Gastrocnemius medialis (tissue), 4 donors: ENCODE measurements around the gene TRAK1.

Experiments
- POLR2A ChIP-seq, 2 donors: fragments of 450-650 bp; IDR thresholded peaks; one replicate each; pipeline ENCODE4 v1.6.1; 2017; ENCODE audit warnings: antibody characterized with exemption in 2 of 2, mild to moderate bottlenecking in 2 of 2, moderate library complexity in 2 of 2
- TF ChIP-seq, protein P1 (sequence below), 5 experiments: fragments of 450-650 bp in 3 of 5; fragments of 200-600 bp in 2 of 5; sonication (generic) in 2 of 5; IDR thresholded peaks in 4 of 5; conservative IDR thresholded peaks in 1 of 5; 1 replicate in 4 of 5; 2 replicates in 1 of 5; pipeline ENCODE4 v1.5.1; 2016 to 2019; ENCODE audit warnings: antibody characterized with exemption in 5 of 5, mild to moderate bottlenecking in 3 of 5, moderate library complexity in 3 of 5

DNA sequence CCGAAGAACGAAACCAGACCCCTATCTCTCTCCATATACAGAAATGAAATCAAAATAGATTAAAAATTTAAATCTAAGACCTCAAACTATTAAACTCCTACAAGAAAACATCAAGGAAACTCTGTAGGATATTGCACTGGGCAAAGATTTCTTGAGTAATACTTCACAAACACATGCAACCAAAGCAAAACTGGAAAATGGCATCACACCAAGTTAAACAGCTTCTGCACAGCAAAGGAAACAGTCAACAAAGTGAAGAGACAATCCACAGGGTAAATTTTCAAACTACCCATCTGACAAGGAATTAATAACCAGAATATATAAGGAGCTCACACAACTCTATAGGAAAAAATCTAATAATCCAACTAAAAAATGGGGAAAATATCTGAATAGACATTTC, 145.5 kb downstream of the TRAK1 start:
- TF ChIP-seq, protein P1, sequence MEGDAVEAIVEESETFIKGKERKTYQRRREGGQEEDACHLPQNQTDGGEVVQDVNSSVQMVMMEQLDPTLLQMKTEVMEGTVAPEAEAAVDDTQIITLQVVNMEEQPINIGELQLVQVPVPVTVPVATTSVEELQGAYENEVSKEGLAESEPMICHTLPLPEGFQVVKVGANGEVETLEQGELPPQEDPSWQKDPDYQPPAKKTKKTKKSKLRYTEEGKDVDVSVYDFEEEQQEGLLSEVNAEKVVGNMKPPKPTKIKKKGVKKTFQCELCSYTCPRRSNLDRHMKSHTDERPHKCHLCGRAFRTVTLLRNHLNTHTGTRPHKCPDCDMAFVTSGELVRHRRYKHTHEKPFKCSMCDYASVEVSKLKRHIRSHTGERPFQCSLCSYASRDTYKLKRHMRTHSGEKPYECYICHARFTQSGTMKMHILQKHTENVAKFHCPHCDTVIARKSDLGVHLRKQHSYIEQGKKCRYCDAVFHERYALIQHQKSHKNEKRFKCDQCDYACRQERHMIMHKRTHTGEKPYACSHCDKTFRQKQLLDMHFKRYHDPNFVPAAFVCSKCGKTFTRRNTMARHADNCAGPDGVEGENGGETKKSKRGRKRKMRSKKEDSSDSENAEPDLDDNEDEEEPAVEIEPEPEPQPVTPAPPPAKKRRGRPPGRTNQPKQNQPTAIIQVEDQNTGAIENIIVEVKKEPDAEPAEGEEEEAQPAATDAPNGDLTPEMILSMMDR (IDR thresholded peaks at IDR 0.05 in 4 of 5, conservative IDR thresholded peaks at IDR 0.05 in 1 of 5) = no peak
- no peak for TF ChIP-seq POLR2A (IDR thresholded peaks at IDR 0.05)
